Mucosa of stomach (tissue), 1 donor: ENCODE results near the gene NAA40.

Experiments used
- H3K27me3 ChIP-seq: one replicate; pipeline ENCODE4 v1.7.0; 2013; ENCODE audit warnings: mild to moderate bottlenecking, low read length; ENCODE audit not compliant: control insufficient read depth, insufficient read depth
- H3K36me3 ChIP-seq: one replicate; pipeline ENCODE4 v1.7.0; 2013; ENCODE audit warnings: low read length; ENCODE audit not compliant: control insufficient read depth, insufficient read depth
- H3K4me1 ChIP-seq: one replicate; pipeline ENCODE4 v1.7.0; 2013; ENCODE audit warnings: mild to moderate bottlenecking, low read length; ENCODE audit not compliant: control insufficient read depth, insufficient read depth
- H3K4me3 ChIP-seq: one replicate; pipeline ENCODE4 v1.7.0; 2013; ENCODE audit warnings: low read length
- H3K9ac ChIP-seq: one replicate; pipeline ENCODE4 v1.7.0; 2013; ENCODE audit warnings: mild to moderate bottlenecking, low read length, moderate library complexity
- H3K9me3 ChIP-seq: one replicate; pipeline ENCODE4 v1.7.0; 2013; ENCODE audit warnings: mild to moderate bottlenecking, low read length, moderate library complexity; ENCODE audit not compliant: control insufficient read depth
- donor health status: Pancreatic carcinoma.

Gene NAA40

DNA sequence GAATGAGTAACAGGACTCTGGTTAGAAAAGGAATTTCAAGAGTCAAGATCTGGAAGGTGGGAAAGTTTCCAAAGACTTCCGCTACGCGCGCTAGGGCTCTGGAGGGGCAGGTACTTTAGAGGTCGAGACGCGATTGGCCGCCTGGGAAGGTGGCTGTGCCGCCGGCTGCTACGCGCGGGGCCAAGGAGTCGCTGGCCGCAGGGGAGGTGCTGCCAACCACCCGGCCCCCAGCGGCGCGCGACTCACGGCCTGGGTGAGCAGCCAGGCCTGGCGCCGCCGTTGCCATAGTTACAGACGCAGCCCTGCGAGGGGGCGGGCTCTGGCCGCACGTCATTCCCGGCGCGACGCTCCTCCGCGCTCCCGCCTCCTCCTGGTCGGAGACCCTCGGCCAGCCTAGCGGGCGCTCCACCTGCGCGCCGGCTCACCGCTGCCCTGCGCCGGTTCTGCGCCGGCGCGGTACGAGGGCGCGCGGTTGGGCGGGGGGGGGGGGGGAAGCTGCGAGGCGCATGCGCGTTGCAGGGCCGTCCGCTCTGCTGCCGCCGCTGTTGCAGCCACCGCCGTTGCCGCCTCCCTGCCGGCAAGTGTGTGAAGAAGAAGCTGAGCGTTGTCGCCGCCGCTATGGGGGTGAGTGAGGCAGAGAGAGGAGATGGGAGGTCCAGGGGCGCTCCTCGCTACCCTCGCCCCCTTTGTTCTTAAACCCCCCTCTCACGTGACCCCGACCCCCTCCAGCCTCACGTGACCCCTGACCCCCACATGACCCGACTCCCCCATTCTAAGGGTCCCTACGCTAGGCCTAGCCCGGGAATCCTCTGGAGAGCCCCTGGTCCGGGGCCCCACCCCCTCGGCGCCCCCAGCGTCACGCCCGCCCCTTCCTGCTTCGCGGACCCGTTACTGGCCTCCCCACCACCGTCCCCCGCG lies at the start of gene NAA40:
Gene NAA40, plus strand, starts transcription at position 524 of the 918 bp plus-strand sequence. Its CDS starts 95 bp downstream, at position 619.
- Histone ChIP-seq H3K4me3 (peak within 1 kb of the TSS; percentile 45), H3K27me3 (no peaks in the 10 kb centered on the region), H3K9ac (peak within 1 kb of the TSS; percentile 80), H3K4me1 (peaks cover 5% of the 10 kb centered on the region), H3K36me3 (no peaks in the 10 kb centered on the region), H3K9me3 (no peaks in the 10 kb centered on the region)

DNA sequence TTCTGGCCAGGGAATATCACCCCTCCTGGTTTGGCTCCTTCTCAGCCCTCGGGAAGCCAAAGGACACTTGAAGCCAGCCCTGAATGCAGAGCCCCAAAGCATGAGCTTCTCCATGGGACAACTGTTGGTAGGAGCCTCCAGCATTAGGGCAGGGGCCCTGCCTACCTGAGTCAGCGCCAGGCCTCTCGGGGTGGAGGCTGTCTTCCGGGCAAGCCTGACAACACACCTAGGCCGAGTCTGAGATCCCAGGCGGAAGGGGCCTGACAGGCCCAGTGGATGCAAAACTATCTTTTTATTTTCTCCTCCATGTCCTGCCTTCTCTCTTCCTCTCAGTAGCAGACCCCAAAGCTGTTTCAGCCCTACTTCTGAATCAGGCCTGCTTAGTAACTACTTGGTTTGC lies 49.5 kb upstream of the NAA40 start:
- Histone ChIP-seq H3K27me3 (no peaks in the 10 kb centered on the region), H3K4me1 (peaks cover 58% of the 10 kb centered on the region), H3K9ac (peak overlapping the region; percentile 76), H3K9me3 (no peaks in the 10 kb centered on the region), H3K4me3 (peak overlapping the region; percentile 53), H3K36me3 (no peaks in the 10 kb centered on the region)

DNA sequence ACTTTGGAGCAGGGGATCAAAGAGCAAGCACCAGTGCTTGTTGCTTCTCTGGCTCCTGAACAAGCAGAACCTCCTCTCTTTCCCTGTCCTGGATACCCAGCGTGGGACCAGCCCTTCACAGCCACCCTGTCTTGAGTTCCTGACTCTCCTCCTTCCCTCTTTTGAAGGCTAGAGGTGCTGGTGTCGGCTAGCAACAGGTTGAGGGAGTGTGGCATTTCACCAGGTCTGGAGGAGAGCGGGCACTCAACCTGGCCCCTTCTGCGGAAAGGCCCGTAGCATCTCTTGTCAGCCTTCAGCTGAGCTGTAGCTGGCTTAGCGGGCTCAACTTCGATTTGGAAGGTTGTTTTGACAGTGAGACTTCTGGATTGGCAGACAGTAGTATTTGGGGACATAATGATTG lies 48.4 kb upstream of the NAA40 start:
- H3K36me3 ChIP-seq, result peaks cover 4% of the 10 kb centered on the region
- peaks cover 51% of the 10 kb centered on the region for H3K4me1 ChIP-seq
- no peaks in the 10 kb centered on the region for H3K9me3 ChIP-seq
- H3K9ac ChIP-seq, result peak overlapping the region; percentile 76
- H3K27me3 ChIP-seq, result no peaks in the 10 kb centered on the region
- H3K4me3 ChIP-seq, result peak overlapping the region; percentile 53

DNA sequence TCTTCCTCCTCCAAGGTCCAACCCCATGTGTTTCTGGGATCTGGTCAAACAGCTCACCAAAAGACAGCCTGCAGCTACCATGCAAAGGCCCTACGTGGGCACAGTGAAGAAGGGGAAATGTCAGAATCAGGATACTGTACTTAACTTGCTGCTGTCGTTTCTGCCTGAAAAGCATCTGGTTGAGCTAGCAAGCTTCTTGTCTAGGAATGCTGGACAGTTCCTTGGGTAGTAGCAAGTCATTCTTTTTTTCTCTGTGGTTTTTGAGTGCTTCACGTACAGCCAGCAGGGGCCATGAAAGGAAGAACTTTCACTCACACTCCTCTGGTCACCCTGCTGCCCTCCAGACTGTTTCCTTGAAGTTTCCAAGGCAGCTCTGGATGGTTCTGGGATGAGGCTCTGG lies 46.6 kb upstream of the NAA40 start:
- Histone ChIP-seq H3K4me3 (no peak overlapping the region), H3K36me3 (peaks cover 12% of the 10 kb centered on the region), H3K4me1 (peaks cover 50% of the 10 kb centered on the region), H3K9ac (no peak overlapping the region), H3K9me3 (no peaks in the 10 kb centered on the region), H3K27me3 (no peaks in the 10 kb centered on the region)

DNA sequence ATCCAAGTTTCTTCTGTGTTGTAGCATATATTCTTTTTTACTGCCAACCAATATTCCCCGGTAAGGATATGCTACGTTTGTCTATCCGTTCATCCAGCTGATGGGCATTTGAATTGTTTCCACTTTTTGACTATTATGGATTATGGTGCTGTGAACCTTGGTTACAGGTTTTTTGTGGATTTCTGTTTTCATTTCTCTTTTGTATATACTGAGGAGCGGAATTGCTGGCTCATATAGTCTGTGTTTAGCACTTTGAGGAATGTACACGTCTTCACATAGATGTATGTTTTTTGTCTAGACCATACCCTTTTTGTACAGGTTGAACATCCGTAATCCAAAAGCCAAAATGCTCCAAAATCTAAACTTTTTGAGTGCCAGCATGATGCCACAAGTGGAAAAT lies 45.4 kb upstream of the NAA40 start:
- no peaks in the 10 kb centered on the region for H3K27me3 ChIP-seq
- H3K9ac ChIP-seq, result no peak overlapping the region
- H3K36me3 ChIP-seq, result peaks cover 15% of the 10 kb centered on the region
- H3K4me3 ChIP-seq, result no peak overlapping the region
- no peaks in the 10 kb centered on the region for H3K9me3 ChIP-seq
- peaks cover 39% of the 10 kb centered on the region for H3K4me1 ChIP-seq

DNA sequence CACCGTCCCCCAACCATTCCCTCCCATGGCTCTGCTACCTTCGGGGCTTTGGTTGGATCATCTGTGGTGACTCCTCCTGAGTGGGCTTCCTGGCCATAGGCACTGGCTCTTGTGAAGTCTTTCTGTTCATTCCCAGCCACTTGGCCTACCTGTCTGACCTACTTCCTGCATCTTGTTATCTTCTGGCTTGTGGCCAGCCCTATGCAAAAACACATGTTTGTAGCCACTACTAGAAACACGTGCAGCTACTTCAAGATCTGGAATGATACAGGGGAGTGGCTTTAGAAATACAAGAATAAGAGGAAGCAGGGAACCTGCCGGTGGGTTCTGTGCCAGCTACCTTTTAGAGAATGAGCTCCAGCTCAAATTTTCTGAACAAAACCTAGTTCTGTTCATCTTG lies 42.7 kb upstream of the NAA40 start:
- Histone ChIP-seq H3K4me1 (peaks cover 14% of the 10 kb centered on the region), H3K27me3 (no peaks in the 10 kb centered on the region), H3K9ac (no peak overlapping the region), H3K9me3 (no peaks in the 10 kb centered on the region), H3K36me3 (peaks cover 20% of the 10 kb centered on the region), H3K4me3 (no peak overlapping the region)

DNA sequence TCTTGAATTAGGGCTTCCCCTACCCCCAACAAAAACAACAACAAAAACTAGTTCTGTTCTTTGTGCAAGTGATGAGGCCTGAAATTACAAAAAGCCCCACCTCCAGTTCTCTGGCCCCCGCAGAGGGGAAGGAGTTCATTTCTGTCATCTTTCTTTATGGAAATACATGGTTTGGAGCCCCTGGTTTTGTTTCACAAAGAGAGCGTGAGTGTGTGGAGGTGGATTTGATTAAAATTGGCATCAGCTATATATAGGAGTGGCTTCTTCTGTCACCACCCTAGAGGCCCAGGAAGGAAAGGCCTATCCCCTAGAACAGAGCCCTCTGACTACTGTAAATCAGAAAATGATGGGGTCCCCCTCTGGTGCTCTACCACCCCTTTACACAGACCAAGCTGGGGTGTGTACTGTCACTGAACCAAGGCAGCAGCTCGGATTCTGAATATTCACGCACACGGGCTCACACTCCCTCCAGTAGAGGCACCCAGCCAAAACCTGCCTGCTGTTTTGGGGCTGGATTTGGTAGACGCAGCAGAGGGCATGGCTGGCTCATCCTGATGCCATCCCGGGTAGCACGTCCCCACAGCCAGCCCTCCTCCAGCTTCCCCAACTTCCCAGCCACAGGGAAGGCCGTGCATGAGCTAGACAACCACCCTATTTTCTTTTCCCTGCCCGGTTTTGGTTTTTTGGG lies 41.2 kb upstream of the NAA40 start:
- Histone ChIP-seq H3K27me3 (no peaks in the 10 kb centered on the region), H3K36me3 (peaks cover 26% of the 10 kb centered on the region), H3K9me3 (no peaks in the 10 kb centered on the region), H3K4me1 (peaks cover 5% of the 10 kb centered on the region), H3K4me3 (no peak overlapping the region), H3K9ac (no peak overlapping the region)

DNA sequence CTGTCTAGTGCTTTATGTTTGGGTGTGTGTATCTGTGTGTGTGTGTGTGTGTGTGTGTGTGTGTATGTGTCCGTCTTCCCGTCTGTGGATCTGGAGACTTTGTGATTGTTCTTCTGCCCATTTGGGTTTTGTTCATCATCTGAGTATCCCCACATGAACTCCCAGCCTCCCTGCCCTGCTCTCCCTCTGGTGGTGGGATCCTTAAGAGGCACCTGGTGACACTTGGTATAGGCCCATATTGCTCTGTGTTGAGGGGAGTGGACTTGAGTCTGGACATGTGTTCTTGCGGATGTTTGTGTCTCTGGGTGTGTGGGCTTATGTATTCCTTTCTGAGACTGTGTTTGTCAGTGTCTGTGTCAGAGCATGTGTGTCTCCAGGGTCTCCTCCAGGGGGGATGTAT lies 37.1 kb upstream of the NAA40 start:
- Histone ChIP-seq H3K27me3 (no peaks in the 10 kb centered on the region), H3K4me1 (no peaks in the 10 kb centered on the region), H3K9me3 (no peaks in the 10 kb centered on the region), H3K36me3 (peaks cover 37% of the 10 kb centered on the region), H3K9ac (no peak overlapping the region), H3K4me3 (no peak overlapping the region)

DNA sequence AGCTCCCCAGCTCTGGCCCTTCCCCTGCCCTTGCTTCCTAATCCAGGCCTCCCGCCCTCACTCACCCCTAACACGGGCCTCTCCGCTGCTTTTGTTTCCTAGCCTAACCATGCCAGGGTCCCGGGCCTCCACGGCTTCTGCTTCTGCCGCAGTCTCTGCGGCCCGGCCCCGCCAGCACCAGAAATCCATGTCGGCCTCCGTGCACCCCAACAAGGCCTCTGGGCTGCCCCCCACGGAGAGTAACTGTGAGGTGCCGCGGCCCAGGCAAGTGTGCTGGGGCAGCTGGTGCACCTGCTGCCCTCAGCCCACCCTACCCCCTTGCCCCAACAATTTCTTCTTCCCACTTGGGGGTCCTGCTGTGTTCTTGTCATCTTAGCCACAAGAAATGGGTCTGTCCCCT lies 34.9 kb upstream of the NAA40 start:
- Histone ChIP-seq H3K4me1 (no peaks in the 10 kb centered on the region), H3K9ac (no peak overlapping the region), H3K9me3 (no peaks in the 10 kb centered on the region), H3K4me3 (no peak overlapping the region), H3K36me3 (peaks cover 41% of the 10 kb centered on the region), H3K27me3 (no peaks in the 10 kb centered on the region)

DNA sequence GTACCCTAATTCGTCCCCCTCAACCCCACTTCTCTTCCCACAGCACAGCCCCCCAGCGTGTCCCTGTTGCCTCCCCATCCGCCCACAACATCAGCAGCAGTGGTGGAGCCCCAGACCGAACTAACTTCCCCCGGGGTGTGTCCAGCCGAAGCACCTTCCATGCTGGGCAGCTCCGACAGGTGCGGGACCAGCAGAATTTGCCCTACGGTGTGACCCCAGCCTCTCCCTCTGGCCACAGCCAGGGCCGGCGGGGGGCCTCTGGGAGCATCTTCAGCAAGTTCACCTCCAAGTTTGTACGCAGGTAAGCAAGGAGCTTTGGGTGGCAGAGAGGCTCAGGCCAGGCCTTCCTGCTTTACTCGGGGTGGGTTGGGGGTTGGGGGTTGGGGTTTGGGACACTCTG lies 34.1 kb upstream of the NAA40 start:
- H3K4me3 ChIP-seq, result no peak overlapping the region
- no peaks in the 10 kb centered on the region for H3K4me1 ChIP-seq
- H3K27me3 ChIP-seq, result no peaks in the 10 kb centered on the region
- H3K9me3 ChIP-seq, result no peaks in the 10 kb centered on the region
- H3K36me3 ChIP-seq, result peaks cover 36% of the 10 kb centered on the region
- H3K9ac ChIP-seq, result no peak overlapping the region

DNA sequence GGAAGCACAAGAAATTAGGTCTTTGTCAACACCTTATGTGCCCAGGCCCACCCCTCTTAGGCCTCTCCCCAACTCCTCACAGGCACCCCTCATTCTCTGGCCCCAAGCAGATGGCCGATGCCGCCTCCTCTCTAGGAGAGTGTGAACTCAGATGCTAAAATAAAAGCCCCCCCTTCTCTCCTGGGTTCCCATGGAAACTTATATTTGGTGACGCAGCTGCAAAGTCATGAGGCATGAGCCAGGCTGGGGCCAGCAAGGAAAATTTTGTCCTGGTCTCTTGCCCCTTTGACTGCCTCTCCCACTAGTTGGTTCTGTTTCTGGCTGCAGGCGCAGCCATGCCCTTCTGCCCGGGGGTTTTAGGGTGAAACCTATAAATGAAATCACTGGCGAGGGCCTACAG lies 33.6 kb upstream of the NAA40 start:
- Histone ChIP-seq H3K36me3 (peaks cover 36% of the 10 kb centered on the region), H3K4me3 (no peak overlapping the region), H3K9ac (no peak overlapping the region), H3K27me3 (no peaks in the 10 kb centered on the region), H3K9me3 (no peaks in the 10 kb centered on the region), H3K4me1 (no peaks in the 10 kb centered on the region)

DNA sequence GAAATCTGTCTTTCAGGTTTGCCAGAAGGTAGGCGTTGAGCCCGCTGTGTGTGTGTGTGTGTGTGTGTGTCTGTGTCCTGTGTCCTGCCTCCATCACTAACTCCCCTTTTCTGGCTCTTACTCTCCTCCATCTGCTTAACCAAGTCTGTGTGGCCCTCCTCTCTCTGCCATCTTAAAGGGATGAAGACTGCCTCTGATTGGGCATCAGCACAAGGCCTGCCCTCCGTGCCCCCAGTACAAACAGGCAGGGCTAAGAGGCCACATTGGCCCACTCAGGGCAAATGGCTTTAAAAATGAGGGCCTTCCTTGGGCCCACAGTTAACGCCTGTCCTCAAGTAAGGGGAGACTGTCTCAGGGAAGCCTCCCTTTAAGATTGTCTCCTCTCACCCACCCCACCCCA lies 32.7 kb upstream of the NAA40 start:
- Histone ChIP-seq H3K9me3 (no peaks in the 10 kb centered on the region), H3K36me3 (peaks cover 36% of the 10 kb centered on the region), H3K4me1 (no peaks in the 10 kb centered on the region)

More for the DNA sequence above, 32.7 kb upstream of the NAA40 start:
- Histone ChIP-seq H3K4me3 (no peak overlapping the region), H3K9ac (no peak overlapping the region), H3K27me3 (no peaks in the 10 kb centered on the region)
